HG02852 (cell line): ENCODE data around the gene HLA-DRB1.
A peak's percentile ranks its signal among the peaks of the same experiment; 100 is the strongest.
"Not testable (repeated sequence)": the region's sequence is repeated elsewhere in the genome, so short reads cannot be mapped to it uniquely, and the experiment has no call there.

ENCODE experiments used
- ATAC-seq: cut with Tn5 transposase; IDR thresholded peaks from one replicate; pipeline ENCODE4 v1.9.1; 2021; ENCODE audit warnings: mild to moderate bottlenecking, moderate library complexity; ENCODE audit not compliant: unreplicated experiment

HLA-DRB1 gene

GRCh38 chr6:32609731-32610640, 20.3 kb upstream of the HLA-DRB1 start:
- peak; percentile 85 for ATAC-seq

DNA sequence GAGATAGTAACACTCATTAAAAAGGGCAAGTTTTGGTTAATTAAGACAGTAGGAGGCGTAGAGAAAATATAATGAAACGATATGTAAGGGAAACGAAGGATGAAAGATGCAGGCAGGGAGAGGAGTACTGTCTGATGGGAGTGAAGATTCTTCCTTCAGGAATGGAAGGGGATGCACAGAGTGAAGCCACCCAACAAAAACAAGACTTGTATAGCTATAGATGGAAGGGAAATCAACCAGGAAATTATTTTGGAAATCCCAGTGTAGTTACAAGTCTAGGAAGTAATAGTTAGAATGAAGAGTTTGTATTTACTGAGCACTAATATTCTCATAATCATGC, 19.7 kb upstream of the HLA-DRB1 start:
- ATAC-seq, result no peak

GRCh38 chr6:32608362-32608761, 18.7 kb upstream of the HLA-DRB1 start:
- no peak for ATAC-seq

- ATAC-seq, result no peak
Observed at GRCh38 chr6:32607988-32608298, 18.3 kb upstream of the HLA-DRB1 start.

- ATAC-seq, result no peak
Observed at GRCh38 chr6:32607263-32607987, 17.8 kb upstream of the HLA-DRB1 start.

- no peak for ATAC-seq
Observed at GRCh38 chr6:32604434-32604877, 14.8 kb upstream of the HLA-DRB1 start.

GRCh38 chr6:32603888-32604287, 14.2 kb upstream of the HLA-DRB1 start:
- no peak for ATAC-seq

- ATAC-seq, result no peak
Observed at GRCh38 chr6:32603222-32603621, 13.6 kb upstream of the HLA-DRB1 start.

DNA sequence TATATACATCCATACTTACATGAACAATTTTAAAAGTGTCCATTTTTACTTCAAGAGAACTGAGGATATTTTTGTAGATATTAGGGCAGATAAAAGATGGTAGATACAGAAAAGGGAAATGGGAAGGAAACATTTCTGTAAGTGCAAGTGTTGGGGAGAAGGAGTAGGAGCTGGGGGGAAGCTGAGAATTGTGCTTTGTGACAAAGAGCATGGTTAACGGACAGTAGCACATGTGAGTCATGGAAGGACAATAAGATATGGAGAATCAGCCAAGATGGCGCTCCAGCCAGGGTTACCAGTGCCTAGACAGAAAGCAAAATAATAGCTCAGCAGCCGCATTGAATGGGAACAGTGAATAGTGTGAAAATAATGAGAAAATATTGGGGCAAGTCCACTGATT, 12.7 kb upstream of the HLA-DRB1 start:
- no peak for ATAC-seq

GRCh38 chr6:32597024-32597423, 7.4 kb upstream of the HLA-DRB1 start:
- no peak for ATAC-seq

DNA sequence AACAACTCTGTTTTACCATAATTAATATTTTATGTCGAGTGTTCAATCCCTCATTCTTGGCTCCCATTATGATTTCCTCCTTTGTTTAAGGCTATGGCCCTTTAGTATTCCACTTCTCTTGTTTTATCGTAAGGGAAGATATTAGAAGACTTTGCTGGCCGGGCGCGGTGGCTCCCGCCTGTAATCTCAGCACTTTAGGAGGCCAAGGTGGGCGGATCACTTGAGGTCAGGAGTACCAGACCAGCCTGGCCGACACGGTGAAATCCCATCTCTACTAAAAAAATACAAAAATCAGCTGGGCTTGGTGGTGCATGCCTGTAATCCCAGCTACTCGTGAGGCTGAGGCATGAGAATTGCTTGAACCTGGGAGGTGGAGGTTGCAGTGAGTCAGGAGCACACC, 1.1 kb upstream of the HLA-DRB1 start:
- not testable (repeated sequence) for ATAC-seq

- no peak for ATAC-seq
Observed at GRCh38 chr6:32588156-32588555, 1.5 kb downstream of the HLA-DRB1 start.

DNA sequence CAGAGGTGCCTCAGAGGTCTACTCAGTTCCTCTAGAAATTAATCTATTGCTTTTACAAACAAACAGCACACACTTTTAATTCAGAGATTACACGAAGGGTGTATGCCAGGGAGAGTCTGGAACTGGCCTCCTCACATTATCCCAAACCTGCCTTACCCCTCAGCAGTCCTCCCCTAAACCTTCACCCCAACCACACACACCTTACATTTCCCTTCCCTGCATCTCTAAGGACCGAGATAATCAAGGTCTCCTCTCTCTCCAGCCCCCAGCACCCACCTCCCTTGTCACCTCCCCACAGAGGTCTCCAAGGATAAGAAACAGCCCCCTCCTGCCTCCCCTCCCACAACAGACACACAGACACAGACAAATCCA, 6.1 kb downstream of the HLA-DRB1 start:
- no peak for ATAC-seq

DNA sequence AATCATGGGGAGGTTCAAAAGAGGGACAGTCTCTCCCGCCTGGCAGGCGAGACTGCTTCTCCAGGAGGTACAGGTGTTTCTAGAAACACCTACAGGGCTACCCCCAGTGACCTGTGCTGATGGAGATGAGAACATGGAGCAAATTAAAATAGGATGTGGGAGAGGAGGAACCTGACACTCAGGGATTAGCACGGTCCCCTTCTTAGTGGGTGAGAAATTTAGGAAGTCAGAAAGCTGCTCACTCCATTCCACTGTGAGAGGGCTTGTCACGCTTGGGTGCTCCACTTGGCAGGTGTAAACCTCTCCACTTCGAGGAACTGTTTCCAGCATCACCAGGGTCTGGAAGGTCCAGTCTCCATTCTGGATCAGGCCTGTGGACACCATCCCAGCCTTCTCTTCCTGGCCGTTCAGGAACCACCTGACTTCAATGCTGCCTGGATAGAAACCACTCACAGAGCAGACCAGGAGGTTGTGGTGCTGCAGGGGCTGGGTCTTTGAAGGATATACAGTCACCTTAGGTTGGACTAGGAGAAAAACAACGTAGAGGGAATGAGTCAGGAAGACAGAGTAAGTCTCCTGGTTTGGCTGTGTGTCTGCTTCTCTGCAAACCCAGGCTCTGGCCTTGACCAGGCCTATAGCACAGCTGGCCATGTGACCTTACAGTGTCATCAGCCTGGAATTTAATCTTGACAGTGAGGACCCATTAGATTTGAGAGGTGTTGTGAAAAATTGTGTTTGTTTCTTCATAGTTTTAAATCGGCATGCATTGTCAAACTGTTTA, 8.1 kb downstream of the HLA-DRB1 start:
- no peak for ATAC-seq

- ATAC-seq, result no peak
Observed at GRCh38 chr6:32580593-32580992, 9.1 kb downstream of the HLA-DRB1 start.

- no peak for ATAC-seq
Observed at GRCh38 chr6:32578962-32579361, 10.7 kb downstream of the HLA-DRB1 start.

- ATAC-seq, result not testable (repeated sequence)
Observed at GRCh38 chr6:32577493-32577892, 12.2 kb downstream of the HLA-DRB1 start.

DNA sequence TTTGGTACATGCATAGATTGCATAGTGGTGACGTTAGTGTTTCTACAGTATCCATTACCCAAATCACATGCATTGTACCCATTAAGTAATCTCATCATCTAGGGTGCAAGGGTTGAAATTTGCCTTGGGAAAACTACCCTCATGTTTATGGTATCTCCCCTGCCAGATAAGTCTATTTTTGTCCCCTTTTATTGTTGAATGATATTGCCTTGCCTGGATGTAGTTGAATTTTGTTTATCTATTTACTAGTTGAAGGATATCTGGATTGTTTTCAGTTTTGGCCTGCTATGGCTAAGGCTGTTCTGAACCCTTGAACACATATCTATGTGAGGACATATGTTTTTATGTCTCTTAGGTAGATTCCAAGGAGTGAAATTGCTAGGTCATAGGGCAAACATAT, 13.4 kb downstream of the HLA-DRB1 start:
- ATAC-seq, result no peak

DNA sequence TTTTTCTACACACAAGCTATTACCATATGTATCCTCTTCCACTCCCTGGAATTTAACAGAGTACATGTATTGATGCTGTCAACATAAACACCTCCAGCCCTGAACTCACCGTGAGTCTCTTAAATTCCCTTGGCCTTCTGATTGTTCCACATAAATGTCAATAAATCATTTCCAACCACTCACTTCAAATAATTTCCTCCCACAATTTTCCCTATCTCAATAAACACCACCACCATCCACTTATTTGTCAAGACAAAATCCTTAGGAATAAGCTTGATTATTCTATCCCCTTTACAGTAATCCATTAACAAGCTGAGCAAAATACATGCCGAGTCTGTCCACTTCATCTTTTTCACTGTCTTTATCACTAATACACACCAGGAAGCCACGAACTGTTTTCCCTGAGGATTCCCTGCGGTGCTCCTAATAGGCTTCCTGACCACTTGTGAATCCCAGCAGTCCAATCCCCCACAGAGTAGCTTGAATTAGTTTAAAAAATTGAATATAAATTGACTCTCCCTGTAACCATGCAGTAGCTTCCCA, 19.2 kb downstream of the HLA-DRB1 start:
- ATAC-seq, result no peak

GRCh38 chr6:32568561-32568960, 21.1 kb downstream of the HLA-DRB1 start:
- no peak for ATAC-seq

- ATAC-seq, result no peak
Observed at GRCh38 chr6:32566957-32567356, 22.7 kb downstream of the HLA-DRB1 start.
